DND-41 (cell line): ENCODE data around the gene GNB1L.

Experiments
- ATAC-seq: fragments of 200-7000 bp; cut with Tn5 transposase; 3 replicates; pipeline ENCODE4 v1.9.1; 2021; ENCODE audit warnings: low read depth; ENCODE audit not compliant: insufficient read depth
- DNase-seq: peaks from one replicate; pipeline ENCODE4 v3.0.0-alpha.2; 2020
- H2AFZ ChIP-seq: 2 replicates; pipeline ENCODE4 v1.6.0; 2012; ENCODE audit warnings: low read depth, low read length
- H3K27ac ChIP-seq: 2 replicates; pipeline ENCODE4 v1.5.1; 2012; ENCODE audit warnings: low read length, inconsistent platforms
- H3K27me3 ChIP-seq: fragments of 200-600 bp; sonication (generic); 2 replicates; pipeline ENCODE4 v1.6.0; 2012; ENCODE audit warnings: low read length, mild to moderate bottlenecking, inconsistent platforms; ENCODE audit not compliant: insufficient read depth, poor library complexity
- H3K36me3 ChIP-seq: 2 replicates; pipeline ENCODE4 v1.5.1; 2012; ENCODE audit warnings: low read length, inconsistent platforms; ENCODE audit not compliant: insufficient read depth
- H3K4me1 ChIP-seq: 2 replicates; pipeline ENCODE4 v1.5.1; 2012; ENCODE audit warnings: mild to moderate bottlenecking, low read length; ENCODE audit not compliant: insufficient read depth
- H3K4me2 ChIP-seq: 2 replicates; pipeline ENCODE4 v1.6.0; 2012; ENCODE audit warnings: mild to moderate bottlenecking, moderate library complexity, low read length, inconsistent platforms; ENCODE audit not compliant: insufficient read depth
- H3K4me3 ChIP-seq, 2 experiments: fragments of 200-600 bp in 1 of 2; shearing (Covaris generic) in 1 of 2; 2 replicates each; pipeline ENCODE4 v1.5.1; 2012 to 2016; ENCODE audit warnings: inconsistent platforms in 2 of 2, low read length in 2 of 2, mild to moderate bottlenecking in 2 of 2, low read depth in 1 of 2, moderate library complexity in 1 of 2
- H3K79me2 ChIP-seq: 2 replicates; pipeline ENCODE4 v1.6.0; 2012; ENCODE audit warnings: low read length, inconsistent platforms; ENCODE audit not compliant: insufficient read depth
- H3K9ac ChIP-seq: 2 replicates; pipeline ENCODE4 v1.6.0; 2012; ENCODE audit warnings: low read depth, mild to moderate bottlenecking, inconsistent platforms, low read length, moderate library complexity
- H3K9me3 ChIP-seq: 2 replicates; pipeline ENCODE4 v1.5.1; 2012; ENCODE audit warnings: low read length, moderate library complexity, mild to moderate bottlenecking, inconsistent platforms; ENCODE audit not compliant: insufficient read depth, severe bottlenecking
- H4K20me1 ChIP-seq: 2 replicates; pipeline ENCODE4 v1.6.0; 2012; ENCODE audit warnings: low read length; ENCODE audit not compliant: insufficient read depth
- CTCF ChIP-seq: IDR thresholded peaks from 2 replicates; pipeline ENCODE4 v1.5.1; 2012; ENCODE audit warnings: borderline replicate concordance, low read length, moderate library complexity, mild to moderate bottlenecking; ENCODE audit not compliant: poor library complexity, severe bottlenecking; ENCODE audit errors: extremely low read depth
- EZH2 ChIP-seq: IDR thresholded peaks from 3 replicates; pipeline ENCODE4 v1.6.1; 2012; ENCODE audit warnings: borderline replicate concordance, low read depth, mild to moderate bottlenecking, moderate library complexity, low read length, inconsistent platforms; ENCODE audit not compliant: severe bottlenecking

The GNB1L gene

GRCh38 chr22:19888131-19888746 lies 33.6 kb upstream of the GNB1L start:
- H2AFZ ChIP-seq, result no peak overlapping the region
- no peak overlapping the region for H3K9ac ChIP-seq
- no peak for ATAC-seq
- peak overlapping the region; percentile 88 for H3K27ac ChIP-seq
- no peaks in the 10 kb centered on the region for H4K20me1 ChIP-seq
- TF ChIP-seq CTCF (no peak), EZH2 (no peak)
- H3K79me2 ChIP-seq, result 0 out of 2 replicates have a peak, but pooled peaks cover 2% of the 10 kb centered on the region
- H3K4me1 ChIP-seq, result peaks cover 68% of the 10 kb centered on the region
- H3K27me3 ChIP-seq, result no peaks in the 10 kb centered on the region
- no peak overlapping the region for H3K4me2 ChIP-seq
- no peaks in the 10 kb centered on the region for H3K9me3 ChIP-seq
- H3K4me3 ChIP-seq, result no peak overlapping the region
- H3K36me3 ChIP-seq, result no peaks in the 10 kb centered on the region
- DNase-seq, result no peak

- H3K27me3 ChIP-seq, result no peaks in the 10 kb centered on the region
- DNase-seq (no peak), ATAC-seq (no peak)
- H3K4me2 ChIP-seq, result no peak overlapping the region
- peak overlapping the region; percentile 37 for H3K9ac ChIP-seq
- peak overlapping the region; percentile 88 for H3K27ac ChIP-seq
- TF ChIP-seq EZH2 (no peak), CTCF (no peak)
- no peaks in the 10 kb centered on the region for H4K20me1 ChIP-seq
- H3K79me2 ChIP-seq, result 0 out of 2 replicates have a peak, but pooled peaks cover 2% of the 10 kb centered on the region
- no peak overlapping the region for H3K4me3 ChIP-seq
- H3K9me3 ChIP-seq, result no peaks in the 10 kb centered on the region
- H3K4me1 ChIP-seq, result peaks cover 60% of the 10 kb centered on the region
- no peaks in the 10 kb centered on the region for H3K36me3 ChIP-seq
- H2AFZ ChIP-seq, result no peak overlapping the region
Observed at GRCh38 chr22:19887256-19887985, 32.7 kb upstream of the GNB1L start.

GRCh38 chr22:19886605-19887255 lies 32.1 kb upstream of the GNB1L start:
- DNase-seq, result peak; percentile 49
- Histone ChIP-seq H3K9ac (peak overlapping the region; percentile 37), H3K27ac (peak overlapping the region; percentile 88)

More at GRCh38 chr22:19886605-19887255, 32.1 kb upstream of the GNB1L start:
- no peaks in the 10 kb centered on the region for H3K36me3 ChIP-seq
- TF ChIP-seq EZH2 (no peak), CTCF (no peak)
- H3K4me2 ChIP-seq, result no peak overlapping the region
- no peaks in the 10 kb centered on the region for H4K20me1 ChIP-seq
- no peak for ATAC-seq
- H3K27me3 ChIP-seq, result no peaks in the 10 kb centered on the region
- 0 out of 2 replicates have a peak, but pooled peaks cover 2% of the 10 kb centered on the region for H3K79me2 ChIP-seq
- no peaks in the 10 kb centered on the region for H3K9me3 ChIP-seq
- 0 out of 2 replicates have a peak overlapping the region, but pooled peaks have one; percentile 31 for H2AFZ ChIP-seq
- H3K4me1 ChIP-seq, result peaks cover 53% of the 10 kb centered on the region
- no peak overlapping the region for H3K4me3 ChIP-seq
